ENCODE results near the gene WDR90.

The WDR90 gene

DNA sequence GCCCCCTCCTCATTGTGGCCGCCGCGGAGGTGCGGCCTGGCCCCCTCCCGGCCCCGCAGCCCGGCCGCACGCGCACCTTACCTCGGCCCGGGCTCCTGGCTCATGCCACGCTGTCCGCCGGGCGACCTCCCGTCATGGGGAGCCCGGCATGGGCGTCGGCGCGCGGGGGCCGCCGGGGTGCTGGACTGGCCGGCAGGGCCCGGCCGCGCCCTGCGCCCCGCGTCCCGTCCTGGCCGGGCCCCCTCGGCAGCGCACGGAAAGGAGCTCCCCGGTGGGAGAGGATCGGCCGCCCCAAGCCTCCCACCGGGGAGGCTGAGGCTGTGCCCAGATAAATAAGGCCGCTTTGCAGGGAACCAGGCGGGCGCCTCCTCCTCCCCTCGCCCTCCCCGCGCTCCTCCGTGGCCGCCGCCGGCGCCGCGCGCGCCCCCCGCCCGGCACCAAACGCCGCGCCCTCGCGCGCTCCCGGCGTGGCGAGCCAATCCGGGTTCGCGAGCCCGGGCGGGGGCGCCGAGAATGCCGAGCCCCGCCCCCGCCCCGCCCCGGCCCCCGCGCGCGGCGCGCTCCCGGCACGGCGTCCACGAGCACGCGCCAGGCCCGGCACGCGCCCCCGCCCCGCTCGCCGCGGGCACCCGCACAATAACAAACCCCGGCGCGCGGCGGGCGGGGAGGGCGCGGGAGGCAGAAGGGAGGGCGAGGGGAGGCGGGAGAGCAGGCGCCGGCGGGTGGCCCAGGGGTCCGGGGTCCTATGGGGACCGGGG, 56.4 kb downstream of the WDR90 start, which contains the start of gene FBXL16:
TSS of gene FBXL16 (minus strand) at position 371 of the 758 bp plus-strand sequence. CDS start 8,396 bp downstream, outside the sequence.
- in situ Hi-C loops (cut with HindIII; ENCODE audit: low sequenced_read_pairs) = no loop called here
- DNase-seq (ENCODE audit: low read depth) = no peak
- no peak within 1 kb of the TSS for H3K4me3 ChIP-seq (ENCODE audit: low read depth, low read length)
- TF ChIP-seq, protein P1, sequence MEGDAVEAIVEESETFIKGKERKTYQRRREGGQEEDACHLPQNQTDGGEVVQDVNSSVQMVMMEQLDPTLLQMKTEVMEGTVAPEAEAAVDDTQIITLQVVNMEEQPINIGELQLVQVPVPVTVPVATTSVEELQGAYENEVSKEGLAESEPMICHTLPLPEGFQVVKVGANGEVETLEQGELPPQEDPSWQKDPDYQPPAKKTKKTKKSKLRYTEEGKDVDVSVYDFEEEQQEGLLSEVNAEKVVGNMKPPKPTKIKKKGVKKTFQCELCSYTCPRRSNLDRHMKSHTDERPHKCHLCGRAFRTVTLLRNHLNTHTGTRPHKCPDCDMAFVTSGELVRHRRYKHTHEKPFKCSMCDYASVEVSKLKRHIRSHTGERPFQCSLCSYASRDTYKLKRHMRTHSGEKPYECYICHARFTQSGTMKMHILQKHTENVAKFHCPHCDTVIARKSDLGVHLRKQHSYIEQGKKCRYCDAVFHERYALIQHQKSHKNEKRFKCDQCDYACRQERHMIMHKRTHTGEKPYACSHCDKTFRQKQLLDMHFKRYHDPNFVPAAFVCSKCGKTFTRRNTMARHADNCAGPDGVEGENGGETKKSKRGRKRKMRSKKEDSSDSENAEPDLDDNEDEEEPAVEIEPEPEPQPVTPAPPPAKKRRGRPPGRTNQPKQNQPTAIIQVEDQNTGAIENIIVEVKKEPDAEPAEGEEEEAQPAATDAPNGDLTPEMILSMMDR (IDR thresholded peaks at IDR 0.05; ENCODE audit: low read depth, low read length, missing control alignments) = no peak

DNA sequence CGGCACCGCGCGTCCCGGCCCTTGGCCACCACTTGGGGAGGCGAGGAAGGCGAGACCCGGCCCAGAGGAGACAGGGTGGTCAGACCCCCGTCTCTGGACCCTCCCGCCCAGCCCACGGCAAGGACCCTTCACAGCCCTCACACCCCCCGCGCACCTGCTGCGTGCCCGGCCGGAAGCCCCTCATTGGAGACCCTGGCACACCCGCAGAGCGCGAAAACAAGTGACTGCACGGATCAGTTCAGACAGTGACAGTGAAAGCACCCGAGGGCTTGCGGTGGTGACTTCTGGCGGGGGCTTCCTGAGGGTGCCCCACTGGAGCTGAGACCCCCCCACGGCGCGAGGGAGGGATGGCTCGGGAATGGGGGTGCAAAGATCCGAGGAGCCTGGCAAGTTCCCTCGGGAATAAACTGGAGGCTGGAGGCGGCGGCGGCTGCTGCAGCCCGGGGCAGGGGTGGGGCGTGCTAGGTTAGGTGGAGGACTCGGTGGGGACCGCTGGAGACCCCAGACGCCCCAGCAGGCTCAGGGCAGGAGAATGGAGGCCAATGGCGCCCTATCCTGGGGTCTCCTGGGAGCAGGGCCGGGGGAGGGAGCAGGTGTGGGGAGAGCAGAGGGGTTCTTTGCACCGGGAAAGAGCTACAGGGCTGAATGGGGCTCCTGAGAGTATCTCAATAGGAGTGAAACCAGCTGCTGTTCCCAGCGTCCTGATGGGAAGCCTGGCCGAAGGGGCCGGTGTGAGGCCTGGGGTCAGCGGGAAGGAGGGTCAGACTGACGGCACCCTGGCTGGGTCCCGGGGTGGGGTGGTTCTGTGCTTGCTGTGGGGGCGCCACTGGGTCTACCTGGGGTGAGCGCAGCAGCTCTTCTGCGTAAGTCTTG, 57.3 kb downstream of the WDR90 start:
- TF ChIP-seq, protein P1 (IDR thresholded peaks at IDR 0.05; ENCODE audit: low read depth, low read length, missing control alignments) = no peak
- in situ Hi-C loops (cut with HindIII; ENCODE audit: low sequenced_read_pairs) = no loop called here
- H3K4me3 ChIP-seq (ENCODE audit: low read depth, low read length) = no peak overlapping the region

DNA sequence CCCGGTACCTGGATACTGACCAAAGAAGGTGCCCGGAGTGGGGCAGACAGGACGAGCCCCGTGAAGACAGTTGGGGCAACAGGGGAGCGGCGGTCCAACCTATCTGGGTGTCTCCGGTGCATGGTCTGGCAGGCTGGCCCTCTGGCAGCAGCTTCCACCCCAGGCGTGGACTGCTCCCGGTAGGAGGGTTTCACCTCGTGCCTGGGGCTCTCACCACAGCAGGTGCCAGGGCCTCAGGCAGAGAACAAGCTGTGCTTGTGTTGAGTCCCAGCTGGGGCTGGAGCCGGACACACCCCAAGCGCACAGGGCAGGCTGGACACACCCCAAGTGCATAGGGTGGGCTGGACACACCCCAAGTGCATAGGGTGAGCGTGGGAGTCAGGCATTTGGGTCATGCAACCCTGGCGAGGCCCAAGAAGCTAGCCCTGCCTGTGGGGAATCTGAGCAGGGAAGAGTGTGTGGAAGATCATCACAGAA, 57.9 kb downstream of the WDR90 start:
- TF ChIP-seq, protein P1 (IDR thresholded peaks at IDR 0.05; ENCODE audit: low read depth, low read length, missing control alignments) = no peak
- in situ Hi-C loops (cut with HindIII; ENCODE audit: low sequenced_read_pairs) = no loop called here
- H3K4me3 ChIP-seq (ENCODE audit: low read depth, low read length) = no peak overlapping the region
- DNase-seq (ENCODE audit: low read depth) = no peak

More for the DNA sequence above, 57.3 kb downstream of the WDR90 start:
- no peak for DNase-seq (ENCODE audit: low read depth)

DNA sequence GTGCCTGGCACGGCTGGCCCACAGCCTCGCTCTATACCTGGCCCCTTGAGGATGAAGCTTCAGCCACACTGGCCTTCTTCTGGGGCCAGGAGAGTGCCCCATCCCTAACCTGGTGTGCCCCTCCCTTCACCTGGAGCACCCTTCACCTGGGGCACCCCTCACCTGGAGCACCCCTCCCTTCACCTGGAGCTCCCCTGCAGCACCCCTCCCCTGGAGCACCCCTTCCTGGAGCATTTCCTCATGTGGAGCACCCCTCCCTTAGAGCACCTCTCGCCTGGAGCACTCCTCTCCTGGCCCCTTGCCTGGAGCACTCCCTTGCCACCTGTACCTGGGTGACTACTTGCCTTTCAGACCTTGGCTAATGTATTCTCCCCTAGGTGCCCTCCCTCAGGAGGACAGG, 58.9 kb downstream of the WDR90 start:
- in situ Hi-C loops (cut with HindIII; ENCODE audit: low sequenced_read_pairs) = no loop called here
- no peak for DNase-seq (ENCODE audit: low read depth)
- H3K4me3 ChIP-seq (ENCODE audit: low read depth, low read length) = no peak overlapping the region
- TF ChIP-seq, protein P1 (IDR thresholded peaks at IDR 0.05; ENCODE audit: low read depth, low read length, missing control alignments) = no peak

DNA sequence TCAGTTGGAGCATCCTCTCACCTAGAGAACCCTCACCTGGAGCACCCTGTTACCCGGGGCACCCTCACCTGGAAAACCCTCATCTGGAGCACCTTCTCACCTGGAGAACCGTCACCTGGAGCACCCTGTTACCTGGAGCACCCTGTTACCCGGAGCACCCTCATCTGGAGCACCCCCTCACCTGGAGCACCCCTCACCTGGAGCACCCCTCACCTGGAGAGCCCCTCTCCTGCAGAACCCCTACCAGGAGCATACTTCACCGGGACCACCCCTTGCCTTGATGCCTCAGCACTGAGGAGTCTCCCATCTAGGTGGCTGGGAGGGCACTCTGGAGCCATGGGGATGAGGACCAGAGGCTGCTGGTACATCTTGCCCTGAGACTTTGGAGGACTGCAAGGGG, 59.8 kb downstream of the WDR90 start:
- TF ChIP-seq, protein P1 (IDR thresholded peaks at IDR 0.05; ENCODE audit: low read depth, low read length, missing control alignments) = no peak
- H3K4me3 ChIP-seq (ENCODE audit: low read depth, low read length) = no peak overlapping the region
- in situ Hi-C loops (cut with HindIII; ENCODE audit: low sequenced_read_pairs) = no loop called here
- DNase-seq (ENCODE audit: low read depth) = no peak

Data from astrocyte of the cerebellum (primary cell).